SIG-M5 treated with dmso at 0.1 percent for 504 hours (cell line): ENCODE results near the gene ADCY10.
"Not testable (repeated sequence)": the region's sequence is repeated elsewhere in the genome, so short reads cannot be mapped to it uniquely, and the experiment has no call there.

ENCODE experiments used
- DNase-seq: peaks from one replicate; lab custom pipeline; 2025; ENCODE audit not compliant: unreplicated experiment; lab: John Stamatoyannopoulos, UW

The ADCY10 gene

DNA sequence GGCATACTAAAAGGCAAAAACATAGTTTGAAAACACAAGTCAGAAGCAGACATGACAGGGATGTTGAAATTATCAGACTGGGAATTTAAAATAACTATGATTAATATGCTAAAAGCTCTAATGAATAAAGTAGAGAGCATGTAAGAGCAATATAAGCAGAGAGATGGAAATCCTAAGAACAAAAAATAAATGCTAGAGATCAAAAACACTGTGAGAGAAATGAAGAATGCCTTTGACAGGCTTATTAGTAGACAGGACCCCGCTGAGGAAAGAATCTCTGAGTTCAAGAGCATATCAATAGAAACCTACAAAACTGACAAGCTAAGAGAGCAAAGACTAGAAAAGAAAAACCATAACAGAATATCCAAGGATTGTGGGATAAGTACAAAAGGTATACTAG lies 98.3 kb downstream of the ADCY10 start:
- DNase-seq: no peak

DNA sequence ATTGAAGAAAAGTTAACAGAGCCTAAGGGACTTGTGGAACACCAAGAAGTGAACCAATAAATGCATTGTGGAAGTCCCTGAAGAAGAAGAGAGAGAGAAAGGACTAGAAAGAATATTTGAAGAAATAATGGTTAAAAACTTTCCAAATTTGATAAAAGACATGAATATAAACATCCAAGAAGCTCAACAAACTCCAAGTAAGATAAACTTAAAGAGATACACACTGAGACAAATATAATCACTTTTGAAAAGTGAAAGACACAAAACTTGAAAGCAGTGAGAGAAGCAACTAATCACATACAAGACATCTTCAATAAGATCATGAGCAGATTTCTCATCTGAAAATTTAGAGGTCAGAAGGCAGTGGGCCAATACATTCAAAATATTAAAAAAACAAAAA lies 101.0 kb downstream of the ADCY10 start:
- no peak for DNase-seq

DNA sequence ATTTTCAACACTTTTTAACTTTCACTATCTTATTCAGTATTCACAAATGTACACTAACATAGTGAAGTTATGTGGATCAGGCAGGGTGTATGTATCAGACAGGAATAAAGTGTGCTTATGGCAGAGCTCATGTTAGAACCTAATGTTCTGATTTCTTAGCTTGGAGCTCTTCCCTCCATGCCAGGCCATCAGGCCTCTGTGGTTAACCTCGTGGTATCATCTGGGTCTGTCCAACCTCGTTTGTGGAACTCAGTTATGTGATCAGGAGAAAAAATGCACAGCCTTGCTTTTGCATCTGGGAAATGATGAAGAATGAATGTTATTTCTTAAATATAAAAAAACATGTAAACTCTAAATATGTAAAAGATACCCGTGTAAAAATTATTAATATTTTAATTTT lies 105.2 kb downstream of the ADCY10 start:
- no peak for DNase-seq

DNA sequence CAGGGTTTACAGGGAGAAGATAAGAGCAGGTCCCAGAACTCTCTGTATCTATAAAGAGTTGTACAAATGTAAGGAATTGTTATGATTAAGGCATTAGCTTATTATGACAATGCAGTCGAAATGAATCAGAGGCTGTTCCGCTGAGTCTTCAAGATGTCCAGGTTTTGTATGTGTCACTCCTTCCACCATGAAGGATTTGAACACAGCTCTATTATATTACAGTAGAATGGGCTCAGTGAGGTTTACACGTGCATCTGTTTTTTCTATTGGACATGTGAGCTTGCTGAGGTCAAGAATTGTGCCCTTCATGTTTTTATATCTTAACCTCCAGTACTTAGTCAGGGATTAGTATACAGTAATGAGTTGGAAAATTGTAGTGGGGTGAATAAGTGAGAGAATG lies 105.8 kb downstream of the ADCY10 start:
- DNase-seq: no peak

DNA sequence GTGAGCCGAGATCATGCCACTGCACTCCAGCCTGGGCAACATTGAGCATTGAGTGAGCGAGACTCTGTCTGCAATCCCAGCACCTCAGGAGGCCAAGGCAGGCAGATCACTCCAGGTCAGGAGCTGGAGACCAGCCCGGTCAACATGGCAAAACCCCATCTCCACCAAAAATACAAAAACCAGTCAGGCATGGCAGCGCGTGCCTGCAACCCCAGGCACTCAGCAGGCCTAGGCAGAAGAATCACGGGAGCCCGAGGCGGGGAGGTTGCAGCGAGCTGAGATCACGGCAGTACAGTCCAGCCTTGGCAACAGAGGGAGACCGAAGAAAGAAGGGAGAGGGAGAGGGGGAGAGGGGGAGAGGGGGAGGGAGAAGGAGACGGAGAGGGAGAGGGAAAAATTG lies 107.3 kb downstream of the ADCY10 start:
- not testable (repeated sequence) for DNase-seq

DNA sequence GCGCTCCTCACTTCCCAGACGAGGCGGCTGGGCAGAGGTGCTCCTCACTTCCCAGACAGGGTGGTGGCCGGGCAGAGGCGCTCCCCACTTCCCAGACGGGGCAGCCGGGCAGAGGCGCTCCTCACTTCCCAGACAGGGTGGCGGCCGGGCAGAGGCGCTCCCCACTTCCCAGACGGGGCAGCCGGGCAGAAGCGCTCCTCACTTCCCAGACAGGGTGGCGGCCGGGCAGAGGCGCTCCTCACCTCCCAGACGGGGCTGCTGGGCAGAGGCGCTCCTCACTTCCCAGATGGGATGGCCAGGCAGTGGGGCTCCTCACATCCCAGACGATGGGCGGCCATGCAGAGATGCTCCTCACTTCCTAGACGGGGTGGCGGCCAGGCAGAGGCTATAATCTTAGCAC lies 107.7 kb downstream of the ADCY10 start:
- not testable (repeated sequence) for DNase-seq

DNA sequence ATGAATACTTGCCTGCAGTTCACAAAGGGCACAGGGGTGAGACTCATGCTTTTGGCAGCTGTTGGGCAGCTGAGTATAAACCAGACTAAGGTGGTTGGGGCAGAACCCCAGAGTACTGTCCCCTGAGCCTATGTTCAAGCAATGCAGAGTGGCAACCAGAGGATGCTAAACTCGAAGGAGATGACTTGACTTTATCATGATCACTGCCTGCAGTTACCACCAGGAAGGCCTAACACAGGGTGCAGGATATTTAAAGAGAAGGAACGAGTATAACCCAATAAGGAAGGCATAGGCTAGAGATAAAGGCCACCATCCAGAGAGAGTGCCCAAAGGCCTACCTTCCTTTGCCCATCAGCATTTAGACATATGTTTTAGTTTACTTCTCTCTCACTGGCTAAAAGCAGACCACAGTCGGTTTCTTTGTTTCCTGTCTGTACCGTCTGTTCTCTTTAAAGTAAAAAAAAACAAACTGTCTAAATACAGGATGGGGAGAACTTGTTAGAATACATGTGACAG lies 108.8 kb downstream of the ADCY10 start:
- DNase-seq: no peak

DNA sequence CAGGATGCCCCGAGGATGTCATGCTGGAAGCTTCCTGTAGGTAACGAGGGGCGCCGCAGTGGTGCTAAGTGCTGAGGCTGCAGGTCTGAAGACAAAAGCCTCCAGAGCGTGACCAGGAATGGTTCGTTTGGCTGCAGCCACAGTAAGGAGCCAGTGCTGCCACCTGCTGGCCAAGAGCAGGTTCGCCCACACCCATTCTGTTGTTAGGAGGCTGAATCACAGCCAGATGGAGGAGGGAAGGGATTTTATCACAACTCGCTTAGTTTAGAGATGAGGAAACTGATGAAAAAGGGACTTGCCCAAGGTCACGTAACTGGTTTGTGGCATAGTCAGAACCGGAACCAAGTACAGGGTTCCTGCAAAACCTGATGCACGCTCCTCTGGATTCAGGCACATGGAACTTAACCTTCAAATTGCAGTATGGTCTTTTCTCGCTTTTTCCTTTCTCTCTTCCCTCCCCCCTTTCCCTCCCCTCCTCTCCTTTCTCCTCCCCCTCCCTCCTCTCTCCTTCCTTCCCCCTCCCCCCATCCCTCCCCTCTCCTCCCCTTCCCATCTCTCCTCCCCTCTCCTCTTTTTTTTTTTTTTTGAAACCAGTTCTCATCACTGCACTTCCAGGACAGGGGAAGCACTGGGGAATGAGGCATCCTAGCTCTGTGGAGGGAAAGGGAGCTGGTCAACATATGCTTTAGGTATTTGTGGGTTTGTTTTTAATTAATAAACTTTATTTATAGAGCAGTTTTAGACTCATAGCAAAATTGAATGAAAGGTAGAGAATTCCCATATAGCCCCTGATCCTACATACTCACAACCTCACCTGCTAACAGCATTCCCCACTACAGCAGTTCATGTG lies 110.4 kb downstream of the ADCY10 start:
- peak; percentile 95 for DNase-seq

DNA sequence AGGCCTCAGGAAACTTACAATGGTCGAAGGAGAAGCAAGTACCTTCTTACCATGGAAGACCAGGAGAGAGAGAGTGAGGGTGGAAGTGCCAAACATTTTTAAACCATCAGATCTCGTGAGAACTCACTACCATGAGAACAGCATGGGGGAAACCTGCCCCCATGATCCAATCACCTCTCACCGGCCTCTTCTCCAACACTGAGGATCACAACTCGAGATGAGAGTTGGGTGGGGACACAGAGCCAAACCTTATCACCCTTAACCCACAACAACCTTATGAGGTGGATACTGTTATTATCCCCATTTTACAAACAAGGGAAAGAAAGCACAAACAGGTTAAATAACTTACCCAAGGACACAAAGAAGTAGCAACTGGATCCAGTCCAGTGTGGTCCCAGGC lies 111.7 kb downstream of the ADCY10 start:
- DNase-seq: no peak

DNA sequence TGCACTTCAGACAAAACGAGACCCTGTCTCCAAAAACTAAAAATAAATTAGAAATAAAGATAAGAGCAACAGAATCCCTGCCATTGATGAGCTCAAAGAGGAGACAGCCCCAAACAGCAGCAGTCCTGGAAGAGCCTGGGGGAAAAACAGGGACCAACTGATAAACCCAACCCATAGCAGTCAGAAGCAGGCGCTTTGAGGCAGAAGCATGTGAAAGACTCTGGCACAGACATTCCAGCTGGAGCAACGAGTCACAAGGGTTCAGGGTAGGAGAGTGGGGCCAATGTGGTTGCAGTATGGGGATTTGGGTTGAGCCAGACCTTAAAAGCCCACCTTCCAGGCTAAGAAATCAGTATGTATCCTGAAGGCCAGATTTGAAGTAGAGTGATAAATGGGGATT lies 113.7 kb downstream of the ADCY10 start:
- no peak for DNase-seq

DNA sequence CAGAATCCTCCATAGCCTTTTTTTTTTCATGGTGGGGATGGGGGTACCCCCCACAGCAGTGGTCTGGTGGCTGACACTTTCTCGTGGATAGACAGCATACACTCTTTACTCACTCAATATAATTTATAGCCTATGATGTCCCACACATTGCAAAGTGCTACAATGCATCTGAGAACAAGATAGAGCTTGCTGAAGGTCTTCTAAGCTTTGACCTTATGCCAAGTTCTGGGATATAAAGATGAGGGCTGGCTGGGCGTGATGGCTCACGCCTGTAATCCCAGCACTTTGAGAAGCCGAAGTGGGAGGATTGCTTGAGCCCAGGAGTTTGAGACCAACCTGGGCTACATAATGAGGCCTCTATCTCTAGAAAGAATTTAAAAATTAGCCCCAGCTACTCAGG lies 114.2 kb downstream of the ADCY10 start:
- DNase-seq: no peak

DNA sequence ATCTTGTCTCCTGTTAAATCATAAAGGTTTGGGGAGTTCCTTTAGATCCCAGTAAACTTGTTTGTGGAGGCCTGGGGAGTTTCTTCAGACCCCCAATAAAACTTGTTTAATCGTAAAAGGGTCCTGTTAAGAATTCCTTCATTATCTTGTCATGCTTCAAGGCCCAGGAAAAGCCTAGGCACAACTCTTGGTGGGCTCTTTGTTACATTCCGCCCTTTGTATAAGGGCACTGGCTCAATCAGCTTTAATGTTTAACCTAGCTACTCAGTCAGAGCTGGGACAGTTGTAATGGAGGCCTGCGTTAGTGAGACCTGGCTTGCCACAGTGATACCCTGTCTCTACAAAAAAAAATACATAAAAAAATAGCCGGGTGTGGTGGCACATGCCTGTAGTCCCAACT lies 115.0 kb downstream of the ADCY10 start:
- no peak for DNase-seq

DNA sequence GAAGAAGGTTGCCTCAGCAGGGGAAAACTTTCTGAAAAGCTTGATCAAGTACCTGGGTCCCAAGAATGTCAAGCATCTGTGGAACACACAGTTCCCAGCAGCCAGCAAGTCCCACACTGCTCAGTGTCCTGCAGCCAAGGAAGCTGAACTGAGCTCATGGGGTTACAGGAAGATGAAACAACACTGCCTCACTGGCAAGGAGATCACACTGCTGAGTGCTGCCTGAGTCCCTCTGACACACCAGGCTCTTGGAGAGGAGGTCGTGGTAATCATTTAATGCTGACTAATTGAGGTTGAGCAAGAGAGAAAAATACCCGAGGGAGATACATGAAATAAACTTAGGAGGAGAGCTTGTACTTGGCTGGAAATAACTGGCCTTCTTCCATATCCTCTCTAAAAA lies 116.9 kb downstream of the ADCY10 start:
- peak; percentile 77 for DNase-seq

DNA sequence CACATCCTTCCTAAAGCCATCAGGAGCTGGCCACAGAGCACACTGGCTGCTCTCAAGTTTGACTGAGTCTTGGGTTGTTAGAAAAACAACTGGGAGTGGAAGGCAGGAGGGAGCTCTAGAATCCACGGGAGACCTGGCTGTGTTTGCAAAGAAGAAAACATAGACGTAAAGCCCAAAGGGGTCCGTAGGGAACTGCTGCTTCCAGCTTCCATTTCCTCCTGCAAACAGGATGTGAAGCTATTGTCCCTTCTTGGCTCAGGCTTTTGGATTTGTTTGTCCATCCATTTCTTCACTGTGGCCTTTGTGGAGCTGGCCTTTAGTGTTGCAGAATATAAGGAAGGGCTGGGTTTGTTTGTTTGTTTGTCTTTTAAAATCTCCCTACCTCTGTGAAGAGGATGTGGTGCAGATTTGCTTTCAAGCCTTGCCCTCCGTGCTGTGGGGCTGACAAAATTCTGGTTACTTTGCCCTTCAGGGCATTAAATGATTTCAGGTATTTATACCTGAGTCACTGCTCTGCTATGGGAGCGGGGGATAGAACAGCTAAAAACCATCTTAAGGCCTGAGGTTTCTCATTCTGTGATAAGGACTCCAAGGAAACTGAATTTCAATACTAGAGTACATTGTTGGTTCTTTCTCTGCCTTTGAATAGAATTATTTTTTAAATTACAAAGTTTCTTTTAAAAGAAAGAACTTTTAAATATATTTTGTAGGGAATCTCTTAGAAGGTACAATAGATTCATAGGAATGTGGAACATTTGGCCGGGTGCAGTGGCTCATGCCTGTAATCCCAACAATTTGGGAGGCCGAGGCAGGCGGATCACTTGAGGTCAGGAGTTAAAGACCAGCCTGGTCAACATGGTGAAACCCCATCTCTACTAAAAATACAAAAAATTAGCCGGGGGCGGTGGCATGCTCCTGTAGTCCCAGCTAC lies 117.9 kb downstream of the ADCY10 start:
- DNase-seq: no peak

DNA sequence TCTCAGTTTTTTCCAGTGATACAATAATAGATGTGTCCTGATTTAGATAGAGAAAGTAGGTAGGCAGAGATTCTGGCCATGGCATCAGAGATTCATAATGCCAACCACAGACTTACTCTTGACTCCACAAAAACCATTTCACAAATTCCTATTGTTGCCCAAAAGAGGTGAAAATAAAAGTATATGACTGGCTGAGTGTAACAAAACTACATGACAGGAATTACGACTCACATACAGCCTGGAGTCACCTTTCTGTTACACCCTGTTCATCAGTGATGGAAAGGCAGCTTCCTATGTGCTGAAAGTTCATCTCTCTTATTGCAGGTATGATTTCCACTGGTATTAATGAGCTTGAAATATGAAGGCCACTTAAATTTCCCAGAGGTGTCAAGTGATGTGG lies 119.9 kb downstream of the ADCY10 start:
- DNase-seq: no peak

DNA sequence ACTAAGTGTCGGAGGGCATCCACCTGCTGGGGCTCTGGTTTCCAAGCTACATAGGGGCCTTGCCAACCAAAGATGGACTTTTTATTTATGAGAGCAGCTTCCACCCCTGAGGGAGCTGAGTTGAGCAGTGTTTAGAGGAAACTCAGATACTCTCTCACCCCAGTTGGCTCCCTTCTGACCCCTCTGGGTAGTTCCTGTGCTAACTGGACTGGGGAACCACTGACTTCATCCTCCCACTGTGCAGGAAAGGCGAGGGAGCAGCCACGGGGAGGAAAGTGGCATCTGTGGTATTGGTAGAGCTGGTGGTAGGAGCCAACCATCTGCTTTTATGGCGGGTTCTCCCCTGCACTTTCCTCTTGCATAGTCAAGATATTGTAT lies 121.8 kb downstream of the ADCY10 start:
- DNase-seq: no peak

DNA sequence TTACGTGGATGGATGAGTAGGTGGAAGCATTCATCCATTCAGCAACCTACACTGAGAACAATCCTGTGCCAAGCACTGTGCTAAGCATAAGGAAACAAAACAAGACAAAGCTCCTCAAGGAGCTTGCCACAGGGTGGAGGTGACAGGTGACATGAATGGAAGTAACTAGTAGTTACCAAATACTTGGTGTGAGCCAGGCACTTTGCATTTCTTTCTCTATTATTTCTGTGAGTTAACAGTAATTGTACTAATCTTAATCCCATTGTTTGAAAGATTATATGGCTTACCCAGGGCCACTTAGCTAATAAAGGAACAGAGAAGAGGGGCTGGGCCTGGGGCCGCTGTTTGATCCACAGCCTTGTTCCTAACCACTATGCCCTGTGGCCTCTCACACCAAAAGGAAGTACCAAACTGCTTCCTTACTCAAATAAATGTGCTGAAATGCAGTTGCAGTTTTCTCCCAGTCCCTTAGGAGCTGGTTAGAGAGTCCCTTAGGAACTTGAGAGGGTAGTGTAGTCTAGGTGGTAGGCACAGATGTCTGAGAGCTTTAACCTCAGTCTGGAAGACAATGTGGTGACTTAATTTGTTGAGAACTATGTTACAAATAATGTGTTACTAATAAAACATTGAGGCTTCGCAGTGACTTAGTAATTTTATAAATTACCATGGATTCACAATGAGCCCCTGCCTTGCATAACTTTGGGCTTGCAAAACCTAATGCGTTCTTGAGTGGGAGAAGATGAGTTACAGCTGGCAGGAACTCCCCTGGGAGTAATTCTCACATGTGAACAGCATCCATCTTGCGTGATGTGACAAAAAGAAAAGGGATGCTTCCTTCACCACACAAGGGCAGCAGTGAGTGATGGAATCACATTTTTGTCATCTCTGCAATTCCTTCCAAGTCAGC lies 122.4 kb downstream of the ADCY10 start:
- peak; percentile 30 for DNase-seq

DNA sequence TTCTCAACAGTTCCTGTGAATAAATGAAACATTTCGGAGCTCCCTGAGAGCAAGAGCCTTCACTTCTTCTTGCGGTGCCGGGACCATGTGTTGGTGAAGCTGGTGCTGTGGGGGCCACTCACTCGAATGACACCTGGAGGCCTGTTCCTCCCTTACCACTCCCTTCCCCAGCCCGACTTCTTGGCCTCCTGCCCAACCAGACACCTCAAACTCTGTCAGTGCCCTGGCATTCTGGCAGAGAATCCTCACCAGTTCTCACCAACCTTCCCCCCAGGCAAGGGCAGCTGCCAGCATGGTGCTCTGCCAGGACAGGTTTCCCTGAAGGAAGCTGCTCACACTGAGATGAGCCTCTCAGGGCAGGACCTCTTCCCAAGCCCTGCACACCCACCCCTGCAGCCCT lies 123.8 kb downstream of the ADCY10 start:
- no peak for DNase-seq

DNA sequence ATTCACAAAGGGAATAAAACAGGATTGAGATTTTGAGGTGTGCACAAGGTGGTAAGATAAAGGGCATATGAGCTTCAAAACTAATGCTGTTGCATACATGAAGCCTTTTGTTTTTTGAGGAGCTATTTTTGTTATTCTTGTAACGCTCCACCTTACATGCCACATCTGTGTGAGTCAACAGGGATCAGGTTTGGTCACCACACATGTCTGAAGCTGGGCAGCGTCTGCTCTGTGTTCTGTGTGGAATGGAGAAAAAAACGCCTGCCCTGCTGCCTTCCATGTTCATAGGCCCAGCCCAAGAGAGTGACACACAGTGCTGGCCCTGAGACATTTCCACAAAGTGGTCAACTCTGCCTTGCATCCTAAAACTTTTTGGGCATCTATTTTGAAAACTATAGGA lies 124.4 kb downstream of the ADCY10 start:
- no peak for DNase-seq

DNA sequence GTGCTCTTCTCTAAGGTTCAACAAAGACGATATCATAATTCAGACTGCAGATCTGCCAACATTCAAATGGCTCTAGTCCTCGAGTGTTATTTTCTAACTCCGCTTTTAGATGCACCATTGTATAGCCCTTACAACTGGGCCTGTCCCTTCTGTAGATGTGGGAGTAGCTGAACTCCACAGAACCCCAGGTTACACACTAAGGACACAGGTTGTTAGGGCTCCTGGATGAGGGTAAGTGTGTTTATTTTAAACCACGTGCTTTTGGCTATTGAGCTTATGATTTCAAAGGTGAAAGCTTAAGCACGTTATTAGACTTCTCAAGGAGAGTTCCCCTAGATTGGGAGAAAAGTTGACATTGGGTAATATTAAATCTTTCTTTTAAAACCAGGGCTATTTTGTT lies 127.4 kb downstream of the ADCY10 start:
- DNase-seq: no peak
